HepG2 (cell line): ENCODE data around the gene XCR1.

Experiments
- EHMT2 ChIP-seq: fragments of 200-600 bp; sonication (generic); IDR thresholded peaks from 2 replicates; pipeline ENCODE4 v1.7.0; 2017; ENCODE audit warnings: antibody characterized with exemption, low read depth, low read length, borderline replicate concordance
- EZH2 ChIP-seq: conservative IDR thresholded peaks from 2 replicates; pipeline ENCODE4 v1.6.1; 2012; ENCODE audit warnings: mild to moderate bottlenecking, low read depth, low read length, moderate library complexity
- POLR2AphosphoS5 ChIP-seq: IDR thresholded peaks from 2 replicates; pipeline ENCODE4 v1.6.1; 2012; ENCODE audit warnings: low read depth, low read length
- STAT5B ChIP-seq: sonication (generic); formaldehyde crosslinking; IDR thresholded peaks from 2 replicates; pipeline ENCODE4 v1.4.0; 2020; ENCODE audit warnings: missing genetic modification reagents
- ZNF24 ChIP-seq: fragments of 450-650 bp; IDR thresholded peaks from 2 replicates; pipeline ENCODE4 v1.6.1; 2017; ENCODE audit warnings: antibody characterized with exemption, mild to moderate bottlenecking
- ZNF780A ChIP-seq: sonication (generic); formaldehyde crosslinking; IDR thresholded peaks from 2 replicates; pipeline ENCODE4 v1.8.0; 2022; ENCODE audit warnings: mild to moderate bottlenecking, missing genetic modification reagents, moderate library complexity
- TF ChIP-seq, protein P1 (sequence below): sonication (generic); formaldehyde crosslinking; IDR thresholded peaks from 2 replicates; pipeline ENCODE4 v1.5.0; 2020; ENCODE audit warnings: mild to moderate bottlenecking, missing genetic modification reagents, moderate library complexity

DNA sequence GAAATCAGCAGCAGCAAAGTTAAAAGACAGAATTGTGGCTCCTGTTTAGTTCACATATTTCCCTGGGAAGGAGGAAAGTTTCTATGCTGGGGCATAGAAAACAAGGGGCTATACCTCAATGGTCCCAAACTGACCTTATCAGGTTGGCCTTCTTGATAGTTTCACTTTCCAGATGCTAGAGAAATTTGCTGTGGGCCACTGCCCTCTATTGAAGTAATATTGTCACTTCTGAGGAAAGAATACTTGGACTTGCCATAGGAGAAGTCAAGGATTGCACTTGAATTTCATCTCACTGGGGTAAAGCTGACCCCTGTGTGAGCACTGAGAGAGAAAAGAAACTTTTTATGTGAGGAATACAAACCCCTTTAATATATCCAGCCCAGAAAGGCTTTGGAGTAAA lies 49.3 kb upstream of the XCR1 start:
- TF ChIP-seq EZH2, result no peak
- TF ChIP-seq ZNF780A, result no peak
- no peak for TF ChIP-seq ZNF24
- TF ChIP-seq EHMT2, result no peak
- TF ChIP-seq, protein P1, sequence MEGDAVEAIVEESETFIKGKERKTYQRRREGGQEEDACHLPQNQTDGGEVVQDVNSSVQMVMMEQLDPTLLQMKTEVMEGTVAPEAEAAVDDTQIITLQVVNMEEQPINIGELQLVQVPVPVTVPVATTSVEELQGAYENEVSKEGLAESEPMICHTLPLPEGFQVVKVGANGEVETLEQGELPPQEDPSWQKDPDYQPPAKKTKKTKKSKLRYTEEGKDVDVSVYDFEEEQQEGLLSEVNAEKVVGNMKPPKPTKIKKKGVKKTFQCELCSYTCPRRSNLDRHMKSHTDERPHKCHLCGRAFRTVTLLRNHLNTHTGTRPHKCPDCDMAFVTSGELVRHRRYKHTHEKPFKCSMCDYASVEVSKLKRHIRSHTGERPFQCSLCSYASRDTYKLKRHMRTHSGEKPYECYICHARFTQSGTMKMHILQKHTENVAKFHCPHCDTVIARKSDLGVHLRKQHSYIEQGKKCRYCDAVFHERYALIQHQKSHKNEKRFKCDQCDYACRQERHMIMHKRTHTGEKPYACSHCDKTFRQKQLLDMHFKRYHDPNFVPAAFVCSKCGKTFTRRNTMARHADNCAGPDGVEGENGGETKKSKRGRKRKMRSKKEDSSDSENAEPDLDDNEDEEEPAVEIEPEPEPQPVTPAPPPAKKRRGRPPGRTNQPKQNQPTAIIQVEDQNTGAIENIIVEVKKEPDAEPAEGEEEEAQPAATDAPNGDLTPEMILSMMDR (CRISPR knock-in tag), result no peak
- no peak for TF ChIP-seq POLR2AphosphoS5
- no peak for TF ChIP-seq STAT5B (CRISPR knock-in tag)
